Nucleus accumbens (tissue), 56 donors: ENCODE data around the gene CCDC9.

Experiments
- DNase-seq, 56 donors: peaks; one replicate each; lab custom pipeline; 2025; lab: John Stamatoyannopoulos, UW

CCDC9 gene

GRCh38 chr19:47255879-47256692 is at the start of gene CCDC9:
CCDC9 (plus strand) TSS chr19:47256525; CDS start chr19:47258401, 1,876 bp downstream.
- peak in 54 of 56 donors; percentile 91 to 100 (median 98) for DNase-seq

GRCh38 chr19:47209319-47210179 is 46.8 kb upstream of the CCDC9 start:
- DNase-seq: no peak

GRCh38 chr19:47210180-47210490 is 46.2 kb upstream of the CCDC9 start:
- no peak for DNase-seq

- peak in 45 of 56 donors; percentile 4 to 85 (median 31) for DNase-seq
These were observed 45.5 kb upstream of the CCDC9 start for GRCh38 chr19:47210689-47211316.

- DNase-seq: no peak
These were observed 40.7 kb upstream of the CCDC9 start for GRCh38 chr19:47215581-47215980.

GRCh38 chr19:47221080-47221841 is 35.1 kb upstream of the CCDC9 start:
- DNase-seq: no peak

- no peak for DNase-seq
These were observed 34.4 kb upstream of the CCDC9 start for GRCh38 chr19:47221890-47222289.

GRCh38 chr19:47225746-47226425 is 30.4 kb upstream of the CCDC9 start:
- peak in 54 of 56 donors; percentile 21 to 91 (median 76) for DNase-seq

GRCh38 chr19:47226426-47227351 is 29.6 kb upstream of the CCDC9 start:
- DNase-seq: peak in 37 of 56 donors; percentile 12 to 70 (median 35)

GRCh38 chr19:47227352-47228167 is 28.8 kb upstream of the CCDC9 start:
- peak in 41 of 56 donors; percentile 1 to 66 (median 33) for DNase-seq

GRCh38 chr19:47228168-47228936 is 28.0 kb upstream of the CCDC9 start:
- DNase-seq: peak in 17 of 56 donors; percentile 11 to 41 (median 28)

- peak in 29 of 56 donors; percentile 7 to 59 (median 32) for DNase-seq
These were observed 27.2 kb upstream of the CCDC9 start for GRCh38 chr19:47228937-47229675.

- peak in 17 of 56 donors; percentile 8 to 59 (median 32) for DNase-seq
These were observed 26.7 kb upstream of the CCDC9 start for GRCh38 chr19:47229676-47230053.

GRCh38 chr19:47230054-47230920 is 26.0 kb upstream of the CCDC9 start:
- peak in 41 of 56 donors; percentile 9 to 83 (median 35) for DNase-seq

GRCh38 chr19:47230921-47231214 is 25.5 kb upstream of the CCDC9 start, which contains the start of gene BBC3:
BBC3 (minus strand) TSS chr19:47231199; CDS start chr19:47228431, 2,768 bp downstream.
- no peak for DNase-seq
